Thoracic aorta (tissue), 2 donors: ENCODE measurements around the gene D2HGDH. TPM values are rescaled to one million over a fixed set of nuclear protein-coding genes. Genes with fewer than 3 reads are reported as not detected.

Source experiments
- ATAC-seq: fragments of 150-250 bp; one replicate; pipeline ENCODE4 v1.8.0; 2017; ENCODE audit warnings: low read depth; ENCODE audit not compliant: insufficient number of reproducible peaks, low FRiP score
- DNase-seq: peaks from one replicate; pipeline ENCODE4 v3.0.0-alpha.2; 2020; ENCODE audit warnings: low spot score
- H3K27ac ChIP-seq, 2 donors: fragments of 200-600 bp; sonication (generic); 1 replicate in 1 of 2; 2 replicates in 1 of 2; pipeline ENCODE4 v1.5.1; 2016; ENCODE audit warnings: mild to moderate bottlenecking in 2 of 2, moderate library complexity in 2 of 2
- H3K27me3 ChIP-seq: fragments of 200-600 bp; sonication (generic); replicated peaks from 2 replicates; pipeline ENCODE4 v1.6.0; 2016; ENCODE audit warnings: mild to moderate bottlenecking; ENCODE audit not compliant: insufficient read depth
- H3K36me3 ChIP-seq: fragments of 200-600 bp; sonication (generic); one replicate; pipeline ENCODE4 v1.5.1; 2016
- H3K4me1 ChIP-seq, 2 donors: fragments of 200-600 bp; sonication (generic); 1 replicate in 1 of 2; 2 replicates in 1 of 2; pipeline versions ENCODE4 v1.5.1 to v1.6.0; 2016; ENCODE audit warnings: low read depth in 2 of 2, mild to moderate bottlenecking in 1 of 2; ENCODE audit not compliant: control insufficient read depth in 1 of 2
- H3K4me3 ChIP-seq: fragments of 200-600 bp; sonication (generic); 2 replicates; pipeline ENCODE4 v1.5.1; 2016; ENCODE audit warnings: mild to moderate bottlenecking
- H3K9me3 ChIP-seq: fragments of 200-600 bp; sonication (generic); 2 replicates; pipeline ENCODE4 v1.5.1; 2016
- total RNA-seq, 2 donors: library from RNA; depleted of rRNA; stranded (reverse); fragments of >200 nt; gene quantifications; one replicate each; pipeline versions ENCODE4 v1.1.0 to v1.2.3, GENCODE V29; 2016
- TF ChIP-seq, protein P1 (sequence below): fragments of 200-600 bp; sonication (generic); IDR thresholded peaks from one replicate; pipeline ENCODE4 v1.5.1; 2019; ENCODE audit warnings: antibody characterized with exemption

D2HGDH gene
- total RNA-seq, 2 donors from 2014 or later = 11.1 to 38.0 TPM

DNA sequence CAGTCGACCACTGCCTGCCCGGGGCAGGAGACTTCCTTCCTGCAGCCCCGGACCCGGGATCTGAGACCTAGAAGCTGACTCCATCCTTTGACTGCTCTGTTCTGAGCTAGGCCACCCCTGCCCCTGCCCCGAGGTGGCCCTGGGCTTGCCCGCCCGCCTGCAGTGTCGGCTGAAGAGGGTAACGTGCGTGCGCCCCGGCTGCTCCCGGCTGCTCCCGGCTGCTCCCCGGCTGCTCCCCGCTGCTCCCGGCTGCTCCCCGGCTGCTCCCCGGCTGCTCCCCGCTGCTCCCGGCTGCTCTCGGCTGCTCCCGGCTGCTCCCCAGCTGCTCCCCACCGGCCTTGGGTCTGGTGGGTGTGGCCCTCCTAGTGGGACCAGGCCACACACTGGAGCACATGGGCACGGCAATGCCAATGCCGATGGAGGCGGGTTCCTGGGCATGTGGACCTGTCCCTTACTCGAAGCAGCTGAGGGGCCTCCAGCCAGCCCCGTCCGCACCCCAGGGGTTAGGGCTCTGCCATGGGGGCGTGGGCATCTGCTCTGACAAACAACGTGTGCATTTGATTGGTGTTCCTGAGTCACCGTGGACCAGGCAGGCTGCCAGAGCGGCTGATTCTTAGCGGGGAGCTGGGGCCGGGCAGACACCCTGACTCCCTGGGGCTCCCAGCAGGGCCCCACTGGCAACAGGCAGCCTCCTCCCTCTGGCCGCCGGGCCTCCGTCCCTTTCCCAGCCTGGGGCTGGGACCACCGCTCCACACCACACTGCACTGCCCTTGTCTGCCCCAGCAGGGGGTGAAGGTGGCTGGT lies 40.2 kb downstream of the D2HGDH start:
- Histone ChIP-seq H3K4me1 (no peaks in the 10 kb centered on the region), H3K4me3 (no peak overlapping the region), H3K9me3 (no peaks in the 10 kb centered on the region), H3K27ac (no peak overlapping the region), H3K27me3 (no peaks in the 10 kb centered on the region), H3K36me3 (no peaks in the 10 kb centered on the region)
- no peak for DNase-seq
- no peak for ATAC-seq
- TF ChIP-seq, protein P1, sequence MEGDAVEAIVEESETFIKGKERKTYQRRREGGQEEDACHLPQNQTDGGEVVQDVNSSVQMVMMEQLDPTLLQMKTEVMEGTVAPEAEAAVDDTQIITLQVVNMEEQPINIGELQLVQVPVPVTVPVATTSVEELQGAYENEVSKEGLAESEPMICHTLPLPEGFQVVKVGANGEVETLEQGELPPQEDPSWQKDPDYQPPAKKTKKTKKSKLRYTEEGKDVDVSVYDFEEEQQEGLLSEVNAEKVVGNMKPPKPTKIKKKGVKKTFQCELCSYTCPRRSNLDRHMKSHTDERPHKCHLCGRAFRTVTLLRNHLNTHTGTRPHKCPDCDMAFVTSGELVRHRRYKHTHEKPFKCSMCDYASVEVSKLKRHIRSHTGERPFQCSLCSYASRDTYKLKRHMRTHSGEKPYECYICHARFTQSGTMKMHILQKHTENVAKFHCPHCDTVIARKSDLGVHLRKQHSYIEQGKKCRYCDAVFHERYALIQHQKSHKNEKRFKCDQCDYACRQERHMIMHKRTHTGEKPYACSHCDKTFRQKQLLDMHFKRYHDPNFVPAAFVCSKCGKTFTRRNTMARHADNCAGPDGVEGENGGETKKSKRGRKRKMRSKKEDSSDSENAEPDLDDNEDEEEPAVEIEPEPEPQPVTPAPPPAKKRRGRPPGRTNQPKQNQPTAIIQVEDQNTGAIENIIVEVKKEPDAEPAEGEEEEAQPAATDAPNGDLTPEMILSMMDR = no peak

DNA sequence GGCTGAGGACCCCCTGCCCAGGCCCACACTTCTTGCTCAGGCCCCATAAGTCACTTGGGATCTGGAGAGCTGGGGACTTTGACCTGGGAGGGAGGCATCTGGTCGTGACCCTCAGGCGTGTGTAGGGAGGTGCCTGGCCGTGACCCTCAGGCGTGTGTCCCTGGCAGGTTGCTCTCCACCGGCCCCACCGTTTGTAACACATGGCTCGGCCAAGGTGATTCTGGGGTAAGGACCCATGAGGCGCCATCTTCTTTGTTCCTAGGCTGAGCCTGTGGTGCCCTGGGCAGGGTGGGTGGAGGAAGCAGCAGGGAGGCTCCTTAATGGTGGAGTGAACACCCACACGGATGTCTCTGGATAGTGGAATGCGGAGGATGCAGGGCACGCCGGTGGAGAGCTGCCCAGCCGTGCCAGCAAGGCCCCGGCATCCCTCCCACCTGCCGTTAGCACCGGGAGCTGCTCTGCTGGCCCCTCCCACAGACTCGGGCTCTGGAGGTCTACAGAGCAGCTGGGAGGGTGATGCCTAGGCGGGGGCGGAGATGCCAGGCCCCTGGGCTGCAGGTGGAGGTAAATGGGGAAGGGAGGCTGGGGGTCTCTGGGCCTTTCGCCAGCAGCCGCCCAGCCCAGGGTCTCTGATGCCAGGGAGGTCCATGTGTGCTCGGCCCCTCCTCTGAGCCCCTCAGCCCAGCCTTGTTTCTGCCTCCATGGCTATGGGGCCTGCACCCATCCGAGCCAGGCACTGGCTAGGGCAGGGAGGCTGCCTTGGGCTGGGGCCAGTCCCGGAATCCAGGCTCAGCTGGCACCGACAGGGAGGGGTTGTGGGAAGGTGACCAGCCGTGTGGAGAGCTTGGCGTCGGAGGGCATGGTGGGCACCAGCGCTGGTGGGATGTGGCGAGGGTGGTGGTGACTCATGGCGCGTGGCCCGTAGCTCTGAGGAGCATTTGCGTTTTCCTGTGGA lies 41.1 kb downstream of the D2HGDH start:
- no peaks in the 10 kb centered on the region for H3K4me1 ChIP-seq
- ATAC-seq (no peak), DNase-seq (no peak)
- no peaks in the 10 kb centered on the region for H3K27me3 ChIP-seq
- no peaks in the 10 kb centered on the region for H3K9me3 ChIP-seq
- no peak overlapping the region for H3K4me3 ChIP-seq
- no peaks in the 10 kb centered on the region for H3K36me3 ChIP-seq
- TF ChIP-seq, protein P1 = no peak
- H3K27ac ChIP-seq = no peak overlapping the region

DNA sequence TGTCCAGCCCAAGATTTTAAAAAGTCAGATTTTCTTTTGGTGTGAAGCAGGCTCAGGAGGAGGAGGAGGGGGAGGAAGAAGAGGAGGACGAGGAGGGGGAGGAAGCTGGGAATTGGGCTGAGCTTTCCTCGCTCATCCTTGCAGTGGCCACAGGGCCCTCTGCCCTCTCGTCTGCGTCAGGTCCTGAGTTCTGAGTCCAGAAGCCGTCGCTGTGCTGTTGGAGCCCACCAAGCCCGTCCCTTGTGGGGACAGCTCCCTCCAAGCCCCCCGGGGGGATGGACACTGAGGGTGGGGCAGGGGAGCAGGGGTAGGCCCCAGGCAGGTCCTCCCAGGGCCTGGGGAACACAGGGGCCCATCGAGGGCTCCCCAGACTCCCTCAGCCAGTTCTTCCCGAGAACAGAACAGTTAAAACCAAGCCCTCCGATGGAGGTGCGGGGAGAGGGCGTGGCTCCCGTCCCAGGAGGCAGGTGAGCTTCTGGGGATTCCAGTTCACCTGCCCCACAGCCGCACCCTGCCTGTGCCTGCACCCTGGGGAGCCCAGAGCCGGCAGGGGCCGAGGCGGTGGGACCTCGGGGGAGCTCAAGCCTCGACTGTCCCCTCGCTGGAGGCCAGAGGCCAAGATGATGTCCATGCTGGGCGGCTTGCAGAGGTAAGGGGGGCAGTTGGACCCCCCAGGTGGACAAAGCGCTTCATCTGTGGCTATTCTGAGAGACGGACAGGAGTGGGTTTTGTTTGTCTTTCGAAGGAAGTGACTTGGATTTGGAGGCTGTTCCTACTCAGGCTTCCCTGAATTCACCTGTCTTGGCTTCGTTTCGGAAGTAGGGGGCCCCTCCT lies 42.1 kb downstream of the D2HGDH start, which contains the start of gene GAL3ST2:
Gene GAL3ST2, plus strand, starts transcription at position 487 of the 834 bp plus-strand sequence. Its CDS starts 134 bp downstream, at position 621.
- H3K36me3 ChIP-seq = no peaks in the 10 kb centered on the region
- DNase-seq (no peak), ATAC-seq (no peak)
- no peak within 1 kb of the TSS for H3K27ac ChIP-seq
- no peaks in the 10 kb centered on the region for H3K9me3 ChIP-seq
- TF ChIP-seq, protein P1 = no peak
- no peak within 1 kb of the TSS for H3K4me3 ChIP-seq
- no peaks in the 10 kb centered on the region for H3K4me1 ChIP-seq
- no peaks in the 10 kb centered on the region for H3K27me3 ChIP-seq

DNA sequence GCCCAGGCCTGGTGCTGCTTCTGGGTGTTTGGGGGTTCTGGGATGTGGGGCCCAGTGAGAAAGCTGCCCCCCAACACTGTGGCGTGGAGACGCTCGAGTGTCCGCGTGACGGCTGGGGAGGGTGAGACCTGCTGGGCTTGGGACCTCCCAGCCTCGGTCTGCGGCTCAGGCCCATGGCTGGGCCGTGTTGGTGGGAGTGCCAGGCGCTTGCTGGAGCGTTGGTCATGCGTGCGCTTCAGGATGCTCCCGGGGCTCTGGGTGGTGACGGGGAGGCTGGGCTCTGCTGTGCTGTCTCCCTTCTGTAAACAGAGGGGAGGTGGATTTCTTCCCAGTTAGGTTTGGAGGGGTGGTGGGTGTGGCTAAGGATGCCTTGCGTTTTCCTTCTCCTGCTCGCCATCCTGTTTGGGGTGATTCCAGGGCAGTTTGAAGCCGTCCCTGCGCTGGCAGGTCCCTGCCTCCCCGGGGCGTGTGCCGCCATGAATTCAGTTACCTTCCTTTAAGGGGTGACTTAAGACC lies 42.8 kb downstream of the D2HGDH start:
- no peak for DNase-seq

More for the DNA sequence above, 42.8 kb downstream of the D2HGDH start:
- no peak overlapping the region for H3K27ac ChIP-seq
- no peak overlapping the region for H3K4me3 ChIP-seq
- TF ChIP-seq, protein P1 = no peak
- H3K36me3 ChIP-seq = no peaks in the 10 kb centered on the region
- H3K9me3 ChIP-seq = no peaks in the 10 kb centered on the region
- H3K27me3 ChIP-seq = no peaks in the 10 kb centered on the region
- H3K4me1 ChIP-seq = no peaks in the 10 kb centered on the region
- ATAC-seq = no peak
